HFFc6 (cell line): ENCODE data around the gene FAM9C. TPM values are rescaled to one million over a fixed set of nuclear protein-coding genes. Genes with fewer than 3 reads are reported as not detected.

Source experiments
- DNase-seq: peaks from one replicate; pipeline ENCODE4 v3.0.0-alpha.2; 2018
- H3K27ac Mint-ChIP-seq: 2 replicates; pipeline ENCODE4 v1.8.0; 2020; ENCODE audit warnings: mild to moderate bottlenecking, mixed read lengths
- H3K27me3 Mint-ChIP-seq: 2 replicates; pipeline ENCODE4 v1.8.0; 2021; ENCODE audit warnings: mild to moderate bottlenecking, moderate library complexity, mixed read lengths; ENCODE audit not compliant: insufficient read depth
- H3K36me3 Mint-ChIP-seq: 2 replicates; pipeline ENCODE4 v1.8.0; 2021; ENCODE audit warnings: low read depth, mixed read lengths
- H3K4me1 Mint-ChIP-seq: 2 replicates; pipeline ENCODE4 v1.8.0; 2020; ENCODE audit warnings: low read depth, mixed read lengths
- H3K4me3 Mint-ChIP-seq: 2 replicates; pipeline ENCODE4 v1.8.0; 2020; ENCODE audit warnings: mild to moderate bottlenecking, moderate library complexity, mixed read lengths
- H3K9me3 Mint-ChIP-seq: 2 replicates; pipeline ENCODE4 v1.8.0; 2020; ENCODE audit warnings: mild to moderate bottlenecking, mixed read lengths
- CTCF ChIP-seq: fragments of 200-600 bp; sonication (generic); IDR thresholded peaks from 2 replicates; pipeline ENCODE4 v1.5.0; 2021; ENCODE audit warnings: antibody characterized with exemption, mild to moderate bottlenecking
- total RNA-seq, 6 experiments: library from RNA; stranded (reverse); fragmentation: NEBNext Ultra II Directional; extraction: Animal tissue kit (Norgen Biotek cat#: 25700); gene quantifications; 2 replicates in 1 of 6; 3 replicates in 5 of 6; pipeline ENCODE4 v1.2.3, GENCODE V29; 2021

FAM9C gene
- total RNA-seq, 6 experiments from 2014 or later: not detected

- Mint-ChIP-seq H3K36me3 (no peaks in the 10 kb centered on the region; the same call in 1 of the 2 replicates), H3K4me1 (peaks cover 33% of the 10 kb centered on the region), H3K9me3 (no peaks in the 10 kb centered on the region), H3K4me3 (no peak overlapping the region), H3K27ac (no peak overlapping the region), H3K27me3 (no peaks in the 10 kb centered on the region)
- TF ChIP-seq CTCF: no peak
- DNase-seq: no peak
Observed at GRCh38 chrX:12987340-12987739, 57.1 kb downstream of the FAM9C start.

DNA sequence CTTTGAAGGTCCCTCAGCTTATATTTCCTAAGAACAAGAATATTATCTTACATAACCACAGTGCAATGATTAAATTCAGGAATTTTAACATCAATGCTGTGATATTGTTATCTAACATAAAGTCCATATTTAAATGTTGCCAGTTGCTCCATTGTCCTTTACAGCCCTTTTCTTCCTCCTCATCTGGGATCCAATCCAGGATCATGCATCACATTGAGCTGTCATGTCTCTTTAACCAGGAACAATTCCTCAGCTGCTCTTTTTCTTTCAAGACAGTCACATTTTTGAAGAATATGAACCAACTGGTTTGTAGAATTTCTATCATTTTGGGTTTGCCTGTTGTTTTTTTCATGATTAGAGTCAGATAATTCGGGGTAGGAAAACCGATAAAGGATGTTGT, 57.5 kb downstream of the FAM9C start:
- Mint-ChIP-seq H3K4me1 (peaks cover 33% of the 10 kb centered on the region), H3K36me3 (no peaks in the 10 kb centered on the region; the same call in 1 of the 2 replicates), H3K4me3 (no peak overlapping the region; the same call in 1 of the 2 replicates), H3K9me3 (no peaks in the 10 kb centered on the region), H3K27ac (no peak overlapping the region), H3K27me3 (no peaks in the 10 kb centered on the region)
- no peak for TF ChIP-seq CTCF
- no peak for DNase-seq

DNA sequence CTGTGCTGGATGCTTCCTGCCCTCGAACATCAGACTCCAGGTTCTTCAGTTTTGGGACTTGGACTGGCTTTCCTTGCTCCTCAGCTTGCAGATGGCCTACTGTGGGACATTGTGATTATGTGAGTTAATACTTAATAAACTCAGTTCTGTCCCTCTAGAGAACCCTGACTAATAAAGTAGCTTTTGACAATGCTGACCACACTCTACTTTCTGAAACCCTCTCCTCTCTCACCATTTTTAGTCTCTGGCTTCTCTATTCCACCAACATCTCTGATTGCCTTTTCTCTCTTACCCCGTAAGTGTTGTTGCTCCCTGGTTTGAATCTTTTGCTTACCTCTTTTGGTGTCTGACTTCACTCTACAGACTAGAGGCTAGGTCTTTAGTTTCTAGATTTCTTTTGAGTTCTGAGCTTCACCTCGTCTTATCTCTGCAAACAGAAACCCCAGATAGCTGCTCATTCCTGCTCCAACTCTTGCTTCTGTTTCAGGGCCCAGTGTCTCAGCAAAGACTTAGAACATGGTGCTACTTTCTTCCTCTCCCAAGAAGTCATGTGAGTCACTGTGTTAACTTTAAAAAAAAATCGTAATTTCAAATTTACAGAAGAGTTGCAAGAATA, 58.1 kb downstream of the FAM9C start:
- no peak for TF ChIP-seq CTCF
- no peaks in the 10 kb centered on the region for H3K27me3 Mint-ChIP-seq
- no peaks in the 10 kb centered on the region for H3K9me3 Mint-ChIP-seq
- H3K4me1 Mint-ChIP-seq: peaks cover 33% of the 10 kb centered on the region
- H3K36me3 Mint-ChIP-seq: no peaks in the 10 kb centered on the region; the same call in 1 of the 2 replicates
- no peak for DNase-seq
- H3K27ac Mint-ChIP-seq: no peak overlapping the region
- no peak overlapping the region for H3K4me3 Mint-ChIP-seq

Other genes with a start within 250 kb of the FAM9C start
- gene TLR7, start 177.5 kb downstream of the FAM9C start, total RNA-seq: not detected
- not detected for gene TLR8, start 138.0 kb downstream of the FAM9C start, total RNA-seq
- 1,000 to 10,000 TPM; 2,364 to 3,067 (median 2,845) TPM for gene TMSB4X, start 69.5 kb downstream of the FAM9C start, total RNA-seq